ENCODE data around the gene PRKCG.
A peak's percentile ranks its signal among the peaks of the same experiment; 100 is the strongest.
"Not testable (repeated sequence)": the region's sequence is repeated elsewhere in the genome, so short reads cannot be mapped to it uniquely, and the experiment has no call there.

Gene PRKCG

DNA sequence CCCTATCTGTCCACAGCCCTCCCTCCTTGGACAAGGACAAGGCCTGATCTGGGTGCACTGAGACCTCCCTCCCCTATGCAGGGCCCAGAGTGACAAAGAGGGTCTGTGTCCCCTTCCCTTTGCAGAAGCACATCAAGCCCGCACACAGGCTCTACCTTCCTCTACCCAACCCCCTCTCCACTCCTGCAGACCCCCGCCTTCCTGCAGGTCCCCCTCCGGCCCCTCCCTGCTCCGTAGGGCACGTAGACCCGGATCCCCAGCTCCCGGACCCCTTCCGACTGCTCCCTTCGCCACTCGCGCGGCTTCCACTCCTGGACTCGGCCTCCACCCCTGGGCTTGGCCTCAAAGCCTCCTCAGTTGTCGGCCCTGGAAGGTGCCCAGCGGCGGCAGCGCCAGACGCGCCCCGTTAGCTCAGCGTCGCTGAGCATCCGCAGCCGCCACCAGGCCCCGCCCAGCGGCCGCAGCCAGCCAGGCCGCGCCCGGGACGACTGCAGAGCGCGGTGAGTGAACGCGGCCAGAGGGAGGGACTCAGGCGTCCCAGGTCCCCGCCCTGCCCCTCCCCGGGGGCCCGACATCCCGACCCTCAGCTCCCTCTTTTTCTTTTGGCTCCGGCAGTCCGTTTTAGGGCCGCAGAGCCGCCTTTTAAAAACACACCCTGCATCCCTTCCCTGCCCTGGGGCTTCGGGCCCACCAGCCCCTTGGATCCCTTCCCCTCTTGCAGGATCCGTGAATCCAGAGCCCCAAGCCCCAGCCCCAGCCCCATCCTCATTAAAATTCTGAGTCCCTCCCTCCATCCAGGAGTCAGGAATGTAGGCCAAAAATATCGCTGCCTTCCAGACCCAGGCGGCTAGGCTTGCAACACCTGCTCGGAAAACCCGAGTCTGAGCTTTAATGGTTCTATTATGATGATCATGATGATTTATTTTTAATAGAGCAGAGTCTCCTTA lies 15.8 kb upstream of the PRKCG start:
- Histone ChIP-seq H3K4me3 (ENCODE audit: low read depth, low read length) (peak overlapping the region; percentile 71), H3K4me1 (ENCODE audit: control insufficient read depth, insufficient read depth, low read length) (peaks cover 6% of the 10 kb centered on the region), H3K27me3 (ENCODE audit: control insufficient read depth, insufficient read depth, low read length) (no peaks in the 10 kb centered on the region; the same call in 1 of the 2 replicates), H3K36me3 (ENCODE audit: control insufficient read depth, insufficient read depth, low read length) (0 out of 2 replicates have a peak, but pooled peaks cover 3% of the 10 kb centered on the region), H3K27ac (ENCODE audit: low read depth, low read length) (peak overlapping the region; percentile 97), H3K9me3 (ENCODE audit: control insufficient read depth, insufficient read depth, low read length) (no peaks in the 10 kb centered on the region), H3K9ac (ENCODE audit: low read depth, low read length) (peak overlapping the region; percentile 84)

DNA sequence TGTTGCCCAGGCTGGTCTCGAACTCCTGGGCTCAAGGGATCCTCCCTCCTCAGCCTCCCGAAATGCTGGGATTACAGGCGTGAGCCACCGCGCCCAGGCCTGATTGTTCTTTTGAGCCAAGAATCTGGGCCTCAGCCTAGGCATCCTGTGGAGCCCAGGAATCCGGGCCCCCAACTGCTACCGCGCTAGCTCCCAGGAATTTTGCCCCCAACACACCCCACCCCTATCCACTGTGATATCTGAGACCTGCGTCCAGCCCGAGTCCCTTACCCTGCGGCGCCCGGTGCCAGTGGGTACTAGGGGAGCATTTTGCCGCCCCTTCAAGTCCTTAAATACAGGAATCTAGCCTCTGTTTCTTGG lies 15.2 kb upstream of the PRKCG start:
- Histone ChIP-seq H3K9ac (ENCODE audit: low read depth, low read length) (peak overlapping the region; percentile 84), H3K4me3 (ENCODE audit: low read depth, low read length) (peak overlapping the region; percentile 71), H3K9me3 (ENCODE audit: control insufficient read depth, insufficient read depth, low read length) (no peaks in the 10 kb centered on the region), H3K4me1 (ENCODE audit: control insufficient read depth, insufficient read depth, low read length) (peaks cover 6% of the 10 kb centered on the region), H3K36me3 (ENCODE audit: control insufficient read depth, insufficient read depth, low read length) (0 out of 2 replicates have a peak, but pooled peaks cover 4% of the 10 kb centered on the region), H3K27me3 (ENCODE audit: control insufficient read depth, insufficient read depth, low read length) (no peaks in the 10 kb centered on the region; the same call in 1 of the 2 replicates), H3K27ac (ENCODE audit: low read depth, low read length) (peak overlapping the region; percentile 97)

DNA sequence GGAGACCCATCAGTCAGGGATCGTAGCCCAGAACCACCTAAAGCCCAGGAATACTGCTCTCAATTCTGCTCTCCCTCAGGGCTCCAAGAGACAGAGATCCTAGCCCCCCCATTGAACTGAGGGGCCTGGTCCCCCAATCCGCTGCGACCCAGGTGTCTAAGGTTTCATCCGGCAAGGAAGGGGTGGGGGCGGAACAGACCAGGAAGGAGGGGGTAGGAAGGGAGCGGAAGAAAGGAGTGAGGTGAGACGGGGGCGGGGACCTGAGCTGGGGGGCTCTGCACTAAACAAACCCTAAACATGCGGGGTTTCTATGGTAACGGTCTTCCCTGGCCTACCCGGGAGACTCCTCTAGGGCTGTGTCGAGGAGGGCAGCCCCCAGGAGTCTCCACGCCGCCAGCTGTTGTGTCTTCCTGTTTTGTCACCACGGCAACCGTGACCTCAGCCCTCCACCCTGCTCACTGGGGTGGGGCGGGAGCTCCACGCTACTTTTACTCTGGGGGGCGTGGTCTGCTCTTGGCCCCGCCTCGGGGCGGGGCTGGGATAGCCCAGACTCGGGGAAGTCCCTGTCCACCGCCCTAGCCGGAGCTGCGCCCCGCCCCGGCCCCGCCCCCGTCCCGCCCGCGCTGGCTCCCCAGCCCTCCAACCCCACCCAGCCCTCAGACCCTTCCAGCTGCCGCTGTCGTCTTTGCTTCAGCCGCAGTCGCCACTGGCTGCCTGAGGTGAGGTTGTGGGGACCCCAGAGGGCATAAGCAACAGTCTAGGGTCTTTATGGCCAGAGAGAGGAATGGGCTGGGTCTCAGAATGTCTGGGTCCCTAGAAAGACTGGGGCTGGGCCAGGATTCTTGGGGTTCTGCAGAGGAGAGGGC lies 14.5 kb upstream of the PRKCG start, which contains the start of gene MYADM:
TSS of gene MYADM (plus strand) at position 659 of the 866 bp plus-strand sequence. CDS start 5,647 bp downstream, outside the sequence.
- Histone ChIP-seq H3K4me3 (ENCODE audit: low read depth, low read length) (peak within 1 kb of the TSS; percentile 71), H3K9ac (ENCODE audit: low read depth, low read length) (peak within 1 kb of the TSS; percentile 90)

DNA sequence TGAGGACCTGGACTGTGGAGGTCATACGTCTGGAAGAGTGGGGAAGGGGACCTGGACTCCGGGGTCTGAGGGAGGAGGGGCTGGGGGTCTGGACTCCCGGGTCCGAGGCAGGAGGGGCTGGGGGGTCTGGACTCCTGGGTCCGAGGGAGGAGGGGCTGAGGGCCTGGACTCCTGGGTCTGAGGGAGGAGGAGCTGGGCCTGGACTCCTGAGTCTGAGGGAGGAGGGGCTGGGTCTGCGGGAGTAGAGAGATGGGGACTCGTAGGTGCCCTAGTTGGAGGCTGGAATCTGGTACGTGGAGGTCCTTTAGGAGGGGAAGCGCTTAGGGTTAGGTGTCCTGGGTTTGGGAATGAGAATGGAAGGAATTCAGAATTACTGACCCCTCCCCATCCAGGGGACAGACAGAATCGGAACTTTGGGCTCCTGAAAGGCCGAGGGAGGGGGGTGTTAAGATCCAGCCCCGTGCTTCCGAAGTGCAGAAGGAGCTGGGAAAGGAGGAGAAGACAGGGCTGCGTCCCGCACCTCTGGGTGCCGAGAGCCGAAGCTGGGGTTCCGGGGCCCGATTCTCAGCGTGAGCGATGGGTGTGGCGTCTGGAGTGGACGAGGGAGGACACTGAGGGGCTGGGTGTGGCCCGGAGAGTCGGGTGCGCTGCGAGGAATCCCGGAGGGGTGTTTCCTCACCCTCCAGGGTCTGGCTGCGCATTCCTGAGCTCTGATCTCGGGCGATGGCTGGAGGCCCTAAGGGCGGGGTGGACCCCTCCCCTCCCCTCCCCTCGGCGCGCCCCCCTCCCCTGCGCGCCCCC lies 13.7 kb upstream of the PRKCG start:
- Histone ChIP-seq H3K4me1 (ENCODE audit: control insufficient read depth, insufficient read depth, low read length) (peaks cover 6% of the 10 kb centered on the region), H3K27ac (ENCODE audit: low read depth, low read length) (peak overlapping the region; percentile 97)

More for the DNA sequence above, 14.5 kb upstream of the PRKCG start, which contains the start of gene MYADM:
- H3K27me3 ChIP-seq (ENCODE audit: control insufficient read depth, insufficient read depth, low read length): no peaks in the 10 kb centered on the region; the same call in 1 of the 2 replicates
- 0 out of 2 replicates have a peak, but pooled peaks cover 4% of the 10 kb centered on the region for H3K36me3 ChIP-seq (ENCODE audit: control insufficient read depth, insufficient read depth, low read length)
- H3K9me3 ChIP-seq (ENCODE audit: control insufficient read depth, insufficient read depth, low read length): no peaks in the 10 kb centered on the region
- H3K27ac ChIP-seq (ENCODE audit: low read depth, low read length): peak within 1 kb of the TSS; percentile 97
- H3K4me1 ChIP-seq (ENCODE audit: control insufficient read depth, insufficient read depth, low read length): peaks cover 6% of the 10 kb centered on the region

GRCh38 chr19:53868892-53869804 lies 12.8 kb upstream of the PRKCG start:
- Histone ChIP-seq H3K4me3 (ENCODE audit: low read depth, low read length) (peak overlapping the region; percentile 70), H3K27ac (ENCODE audit: low read depth, low read length) (peak overlapping the region; percentile 97), H3K9me3 (ENCODE audit: control insufficient read depth, insufficient read depth, low read length) (no peaks in the 10 kb centered on the region), H3K4me1 (ENCODE audit: control insufficient read depth, insufficient read depth, low read length) (peaks cover 6% of the 10 kb centered on the region), H3K36me3 (ENCODE audit: control insufficient read depth, insufficient read depth, low read length) (peaks cover 18% of the 10 kb centered on the region), H3K27me3 (ENCODE audit: control insufficient read depth, insufficient read depth, low read length) (no peaks in the 10 kb centered on the region), H3K9ac (ENCODE audit: low read depth, low read length) (peak overlapping the region; percentile 90)

More for the DNA sequence above, 13.7 kb upstream of the PRKCG start:
- no peaks in the 10 kb centered on the region for H3K9me3 ChIP-seq (ENCODE audit: control insufficient read depth, insufficient read depth, low read length)
- peaks cover 10% of the 10 kb centered on the region; the same call in 1 of the 2 replicates for H3K36me3 ChIP-seq (ENCODE audit: control insufficient read depth, insufficient read depth, low read length)
- H3K27me3 ChIP-seq (ENCODE audit: control insufficient read depth, insufficient read depth, low read length): no peaks in the 10 kb centered on the region
- peak overlapping the region; percentile 90 for H3K9ac ChIP-seq (ENCODE audit: low read depth, low read length)
- H3K4me3 ChIP-seq (ENCODE audit: low read depth, low read length): peak overlapping the region; percentile 70

- H3K36me3 ChIP-seq (ENCODE audit: control insufficient read depth, insufficient read depth, low read length): peaks cover 26% of the 10 kb centered on the region
These were observed 12.1 kb upstream of the PRKCG start for GRCh38 chr19:53869805-53870484.

GRCh38 chr19:53870485-53870844 lies 11.5 kb upstream of the PRKCG start:
- H3K36me3 ChIP-seq (ENCODE audit: control insufficient read depth, insufficient read depth, low read length): peaks cover 31% of the 10 kb centered on the region
- H3K9me3 ChIP-seq (ENCODE audit: control insufficient read depth, insufficient read depth, low read length): no peaks in the 10 kb centered on the region
- no peak overlapping the region; the same call in 1 of the 2 replicates for H3K4me3 ChIP-seq (ENCODE audit: low read depth, low read length)
- no peak overlapping the region for H3K9ac ChIP-seq (ENCODE audit: low read depth, low read length)
- peaks cover 5% of the 10 kb centered on the region for H3K4me1 ChIP-seq (ENCODE audit: control insufficient read depth, insufficient read depth, low read length)
- H3K27me3 ChIP-seq (ENCODE audit: control insufficient read depth, insufficient read depth, low read length): no peaks in the 10 kb centered on the region
- peak overlapping the region; percentile 35 for H3K27ac ChIP-seq (ENCODE audit: low read depth, low read length)

More at GRCh38 chr19:53869805-53870484, 12.1 kb upstream of the PRKCG start:
- peak overlapping the region; percentile 65 for H3K9ac ChIP-seq (ENCODE audit: low read depth, low read length)
- H3K4me3 ChIP-seq (ENCODE audit: low read depth, low read length): peak overlapping the region; percentile 70
- H3K9me3 ChIP-seq (ENCODE audit: control insufficient read depth, insufficient read depth, low read length); H3K27me3 ChIP-seq (ENCODE audit: control insufficient read depth, insufficient read depth, low read length); H3K4me1 ChIP-seq (ENCODE audit: control insufficient read depth, insufficient read depth, low read length): not testable (repeated sequence)
- H3K27ac ChIP-seq (ENCODE audit: low read depth, low read length): peak overlapping the region; percentile 97

DNA sequence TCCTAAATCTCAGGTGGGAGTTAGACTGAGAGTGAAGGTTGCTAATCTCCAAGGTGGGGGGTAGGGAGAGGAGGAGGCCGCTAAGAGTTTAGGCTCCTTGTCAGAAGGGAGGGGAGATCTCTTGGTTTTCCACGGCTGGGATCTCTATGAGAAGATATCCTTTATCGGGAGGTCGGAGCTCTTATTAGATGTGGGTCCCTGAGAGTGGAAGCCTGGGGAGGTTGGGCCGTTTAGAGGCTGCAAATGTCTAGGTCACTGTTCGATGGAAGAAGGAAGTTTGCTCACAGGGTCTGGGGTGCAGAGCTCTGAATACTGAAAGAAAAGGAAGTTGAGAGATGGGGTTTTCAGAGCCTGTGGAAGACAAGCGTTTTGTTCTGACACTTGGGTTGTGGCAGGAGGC lies 10.5 kb upstream of the PRKCG start:
- Histone ChIP-seq H3K27ac (ENCODE audit: low read depth, low read length) (no peak overlapping the region), H3K9ac (ENCODE audit: low read depth, low read length) (no peak overlapping the region), H3K4me1 (ENCODE audit: control insufficient read depth, insufficient read depth, low read length) (no peaks in the 10 kb centered on the region), H3K27me3 (ENCODE audit: control insufficient read depth, insufficient read depth, low read length) (no peaks in the 10 kb centered on the region), H3K4me3 (ENCODE audit: low read depth, low read length) (no peak overlapping the region), H3K36me3 (ENCODE audit: control insufficient read depth, insufficient read depth, low read length) (peaks cover 37% of the 10 kb centered on the region), H3K9me3 (ENCODE audit: control insufficient read depth, insufficient read depth, low read length) (no peaks in the 10 kb centered on the region)

DNA sequence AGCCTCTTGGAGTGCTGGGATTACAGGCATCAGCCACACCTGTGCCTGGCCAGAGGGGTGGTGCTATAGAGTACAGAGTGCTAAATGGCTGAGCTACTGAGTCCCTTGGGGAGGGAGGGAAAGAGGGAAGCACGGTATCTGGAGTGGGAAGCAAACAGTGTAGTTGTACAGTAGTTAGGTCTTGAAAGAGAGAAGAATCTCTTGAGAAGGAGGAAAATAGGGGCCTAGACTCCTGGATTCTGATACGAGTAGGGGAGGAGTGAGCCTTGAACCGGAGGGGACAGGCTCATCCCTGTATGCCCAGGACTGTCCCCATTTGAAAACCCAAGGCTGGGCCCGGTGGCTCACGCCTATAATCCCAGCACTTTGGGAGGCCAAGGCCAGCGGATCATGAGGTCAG lies 9.2 kb upstream of the PRKCG start:
- Histone ChIP-seq H3K9ac (ENCODE audit: low read depth, low read length) (no peak overlapping the region), H3K27me3 (ENCODE audit: control insufficient read depth, insufficient read depth, low read length) (no peaks in the 10 kb centered on the region), H3K36me3 (ENCODE audit: control insufficient read depth, insufficient read depth, low read length) (peaks cover 37% of the 10 kb centered on the region)

More for the DNA sequence above, 9.2 kb upstream of the PRKCG start:
- Histone ChIP-seq H3K4me3 (ENCODE audit: low read depth, low read length) (no peak overlapping the region), H3K9me3 (ENCODE audit: control insufficient read depth, insufficient read depth, low read length) (no peaks in the 10 kb centered on the region), H3K4me1 (ENCODE audit: control insufficient read depth, insufficient read depth, low read length) (no peaks in the 10 kb centered on the region), H3K27ac (ENCODE audit: low read depth, low read length) (no peak overlapping the region)
